Panc1 (cell line): ENCODE data around the gene NFILZ.

Source experiments
- POLR2AphosphoS5 ChIP-seq: IDR thresholded peaks from 2 replicates; pipeline ENCODE4 v1.6.1; 2012; ENCODE audit warnings: mild to moderate bottlenecking, low read depth, low read length, moderate library complexity
- SIN3A ChIP-seq: IDR thresholded peaks from 2 replicates; pipeline ENCODE4 v1.6.1; 2012; ENCODE audit warnings: low read depth, mild to moderate bottlenecking, low read length, moderate library complexity, borderline replicate concordance; ENCODE audit not compliant: insufficient read depth
- TF ChIP-seq, protein P1 (sequence below): fragments of 450-650 bp; IDR thresholded peaks from 2 replicates; pipeline ENCODE4 v1.5.1; 2017; ENCODE audit warnings: mild to moderate bottlenecking
- TF ChIP-seq, protein P2 (sequence below), 2 experiments: IDR thresholded peaks; 2 replicates each; pipeline ENCODE4 v1.6.1; 2011 to 2012; ENCODE audit warnings: low read depth in 2 of 2, control low read depth in 1 of 2, low read length in 1 of 2, mild to moderate bottlenecking in 1 of 2, moderate library complexity in 1 of 2; ENCODE audit not compliant: insufficient read depth in 1 of 2

DNA sequence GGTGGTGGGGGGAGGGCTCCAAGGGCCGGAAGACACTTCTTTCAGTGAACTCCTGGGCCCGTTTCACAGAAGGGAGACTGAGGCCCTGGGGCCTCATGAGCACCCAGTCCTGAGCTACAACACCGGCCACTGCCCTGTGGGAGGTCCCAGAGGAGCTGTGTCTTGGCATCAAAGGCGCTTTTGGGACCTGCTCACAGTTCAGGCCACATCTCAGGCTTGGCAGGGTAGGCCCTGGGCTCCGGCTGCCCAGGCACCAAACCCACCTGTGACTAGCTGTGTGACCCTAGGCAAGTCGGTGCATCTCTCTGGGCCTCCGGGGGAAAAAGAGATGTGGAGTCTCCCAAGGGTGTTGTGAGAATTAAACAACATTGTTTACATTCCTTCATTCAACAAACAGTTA is 29.5 kb downstream of the NFILZ start:
- TF ChIP-seq, protein P1, sequence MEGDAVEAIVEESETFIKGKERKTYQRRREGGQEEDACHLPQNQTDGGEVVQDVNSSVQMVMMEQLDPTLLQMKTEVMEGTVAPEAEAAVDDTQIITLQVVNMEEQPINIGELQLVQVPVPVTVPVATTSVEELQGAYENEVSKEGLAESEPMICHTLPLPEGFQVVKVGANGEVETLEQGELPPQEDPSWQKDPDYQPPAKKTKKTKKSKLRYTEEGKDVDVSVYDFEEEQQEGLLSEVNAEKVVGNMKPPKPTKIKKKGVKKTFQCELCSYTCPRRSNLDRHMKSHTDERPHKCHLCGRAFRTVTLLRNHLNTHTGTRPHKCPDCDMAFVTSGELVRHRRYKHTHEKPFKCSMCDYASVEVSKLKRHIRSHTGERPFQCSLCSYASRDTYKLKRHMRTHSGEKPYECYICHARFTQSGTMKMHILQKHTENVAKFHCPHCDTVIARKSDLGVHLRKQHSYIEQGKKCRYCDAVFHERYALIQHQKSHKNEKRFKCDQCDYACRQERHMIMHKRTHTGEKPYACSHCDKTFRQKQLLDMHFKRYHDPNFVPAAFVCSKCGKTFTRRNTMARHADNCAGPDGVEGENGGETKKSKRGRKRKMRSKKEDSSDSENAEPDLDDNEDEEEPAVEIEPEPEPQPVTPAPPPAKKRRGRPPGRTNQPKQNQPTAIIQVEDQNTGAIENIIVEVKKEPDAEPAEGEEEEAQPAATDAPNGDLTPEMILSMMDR, result no peak
- TF ChIP-seq, protein P2, sequence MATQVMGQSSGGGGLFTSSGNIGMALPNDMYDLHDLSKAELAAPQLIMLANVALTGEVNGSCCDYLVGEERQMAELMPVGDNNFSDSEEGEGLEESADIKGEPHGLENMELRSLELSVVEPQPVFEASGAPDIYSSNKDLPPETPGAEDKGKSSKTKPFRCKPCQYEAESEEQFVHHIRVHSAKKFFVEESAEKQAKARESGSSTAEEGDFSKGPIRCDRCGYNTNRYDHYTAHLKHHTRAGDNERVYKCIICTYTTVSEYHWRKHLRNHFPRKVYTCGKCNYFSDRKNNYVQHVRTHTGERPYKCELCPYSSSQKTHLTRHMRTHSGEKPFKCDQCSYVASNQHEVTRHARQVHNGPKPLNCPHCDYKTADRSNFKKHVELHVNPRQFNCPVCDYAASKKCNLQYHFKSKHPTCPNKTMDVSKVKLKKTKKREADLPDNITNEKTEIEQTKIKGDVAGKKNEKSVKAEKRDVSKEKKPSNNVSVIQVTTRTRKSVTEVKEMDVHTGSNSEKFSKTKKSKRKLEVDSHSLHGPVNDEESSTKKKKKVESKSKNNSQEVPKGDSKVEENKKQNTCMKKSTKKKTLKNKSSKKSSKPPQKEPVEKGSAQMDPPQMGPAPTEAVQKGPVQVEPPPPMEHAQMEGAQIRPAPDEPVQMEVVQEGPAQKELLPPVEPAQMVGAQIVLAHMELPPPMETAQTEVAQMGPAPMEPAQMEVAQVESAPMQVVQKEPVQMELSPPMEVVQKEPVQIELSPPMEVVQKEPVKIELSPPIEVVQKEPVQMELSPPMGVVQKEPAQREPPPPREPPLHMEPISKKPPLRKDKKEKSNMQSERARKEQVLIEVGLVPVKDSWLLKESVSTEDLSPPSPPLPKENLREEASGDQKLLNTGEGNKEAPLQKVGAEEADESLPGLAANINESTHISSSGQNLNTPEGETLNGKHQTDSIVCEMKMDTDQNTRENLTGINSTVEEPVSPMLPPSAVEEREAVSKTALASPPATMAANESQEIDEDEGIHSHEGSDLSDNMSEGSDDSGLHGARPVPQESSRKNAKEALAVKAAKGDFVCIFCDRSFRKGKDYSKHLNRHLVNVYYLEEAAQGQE (IDR thresholded peaks at IDR 0.05; ENCODE audit: insufficient read depth in 1 of 2, low read depth in 2 of 2, low read length in 1 of 2), result no peak
- TF ChIP-seq POLR2AphosphoS5 (no peak), SIN3A (no peak)
